GM13977 (cell line): ENCODE data around the gene ADIPOR2.

Experiments
- DNase-seq: peaks from one replicate; pipeline ENCODE4 v3.0.0; 2012; ENCODE audit warnings: low spot score
- in situ Hi-C: fragments of 300-500 bp; cut with MboI; formaldehyde crosslinking; loops from one replicate; pipeline ENCODE4 v1.12.0; 2022; ENCODE audit warnings: low sequenced_read_pairs, low pct_unique_long_range_greater_than_20kb, mixed read lengths, inconsistent platforms; ENCODE audit not compliant: unreplicated experiment
- TF ChIP-seq, protein P1 (sequence below): IDR thresholded peaks from 2 replicates; pipeline ENCODE4 v1.5.1; 2012; ENCODE audit warnings: mild to moderate bottlenecking, control low read depth; ENCODE audit not compliant: insufficient read depth; ENCODE audit errors: extremely low read depth, missing control alignments

Gene ADIPOR2

DNA sequence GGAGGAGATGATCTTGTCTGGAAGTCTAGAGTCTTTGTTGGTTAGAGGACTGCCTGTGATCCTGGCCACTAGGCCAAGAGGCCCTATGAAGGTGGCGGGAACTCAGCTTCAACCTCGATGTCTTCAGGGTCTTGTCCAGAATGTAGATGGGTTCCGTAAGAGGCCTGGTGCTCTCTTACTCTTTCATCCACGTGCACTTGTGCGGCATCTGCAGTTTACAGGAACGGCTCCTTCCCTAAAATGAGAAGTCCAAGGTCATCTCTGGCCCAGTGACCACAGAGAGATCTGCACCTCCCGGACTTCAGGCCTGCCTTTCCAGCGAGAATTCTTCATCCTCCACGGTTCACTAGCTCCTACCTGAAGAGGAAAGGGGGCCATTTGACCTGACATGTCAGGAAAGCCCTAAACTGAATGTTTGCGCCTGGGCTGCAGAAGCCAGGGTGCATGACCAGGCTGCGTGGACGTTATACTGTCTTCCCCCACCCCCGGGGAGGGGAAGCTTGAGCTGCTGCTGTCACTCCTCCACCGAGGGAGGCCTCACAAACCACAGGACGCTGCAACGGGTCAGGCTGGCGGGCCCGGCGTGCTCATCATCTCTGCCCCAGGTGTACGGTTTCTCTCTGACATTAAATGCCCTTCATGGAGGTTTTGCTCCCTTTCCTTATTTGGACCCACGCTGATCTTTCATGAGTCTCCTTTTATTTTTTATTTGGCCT, 44.1 kb upstream of the ADIPOR2 start:
- TF ChIP-seq, protein P1, sequence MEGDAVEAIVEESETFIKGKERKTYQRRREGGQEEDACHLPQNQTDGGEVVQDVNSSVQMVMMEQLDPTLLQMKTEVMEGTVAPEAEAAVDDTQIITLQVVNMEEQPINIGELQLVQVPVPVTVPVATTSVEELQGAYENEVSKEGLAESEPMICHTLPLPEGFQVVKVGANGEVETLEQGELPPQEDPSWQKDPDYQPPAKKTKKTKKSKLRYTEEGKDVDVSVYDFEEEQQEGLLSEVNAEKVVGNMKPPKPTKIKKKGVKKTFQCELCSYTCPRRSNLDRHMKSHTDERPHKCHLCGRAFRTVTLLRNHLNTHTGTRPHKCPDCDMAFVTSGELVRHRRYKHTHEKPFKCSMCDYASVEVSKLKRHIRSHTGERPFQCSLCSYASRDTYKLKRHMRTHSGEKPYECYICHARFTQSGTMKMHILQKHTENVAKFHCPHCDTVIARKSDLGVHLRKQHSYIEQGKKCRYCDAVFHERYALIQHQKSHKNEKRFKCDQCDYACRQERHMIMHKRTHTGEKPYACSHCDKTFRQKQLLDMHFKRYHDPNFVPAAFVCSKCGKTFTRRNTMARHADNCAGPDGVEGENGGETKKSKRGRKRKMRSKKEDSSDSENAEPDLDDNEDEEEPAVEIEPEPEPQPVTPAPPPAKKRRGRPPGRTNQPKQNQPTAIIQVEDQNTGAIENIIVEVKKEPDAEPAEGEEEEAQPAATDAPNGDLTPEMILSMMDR = no peak
- DNase-seq = peak; percentile 66
- in situ Hi-C loops = loop anchor here (5.0 kb wide), 1 partner anchor 146 kb away; no protein-coding TSS in a partner anchor

DNA sequence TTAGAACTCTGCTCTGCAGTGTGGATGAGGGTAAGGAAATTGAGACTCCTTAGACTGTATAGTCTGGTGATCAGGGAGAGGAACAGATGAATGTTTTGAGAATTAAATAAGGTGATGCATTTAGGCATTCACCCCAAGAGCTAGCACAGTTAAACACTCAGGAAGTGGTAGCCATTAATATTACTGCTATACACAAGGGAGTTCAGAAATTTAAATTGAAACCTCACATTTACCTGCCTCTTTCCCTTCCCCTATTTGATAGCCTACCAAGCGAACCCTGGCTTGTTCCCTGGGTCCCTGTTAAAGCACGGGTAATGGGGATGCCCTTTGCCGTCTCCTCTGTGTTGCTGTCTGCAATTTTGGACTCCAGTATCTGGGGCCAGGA, 43.6 kb upstream of the ADIPOR2 start:
- TF ChIP-seq, protein P1 = no peak
- DNase-seq = no peak
- in situ Hi-C loops = loop anchor here (5.0 kb wide), 1 partner anchor 145 kb away; no protein-coding TSS in a partner anchor

DNA sequence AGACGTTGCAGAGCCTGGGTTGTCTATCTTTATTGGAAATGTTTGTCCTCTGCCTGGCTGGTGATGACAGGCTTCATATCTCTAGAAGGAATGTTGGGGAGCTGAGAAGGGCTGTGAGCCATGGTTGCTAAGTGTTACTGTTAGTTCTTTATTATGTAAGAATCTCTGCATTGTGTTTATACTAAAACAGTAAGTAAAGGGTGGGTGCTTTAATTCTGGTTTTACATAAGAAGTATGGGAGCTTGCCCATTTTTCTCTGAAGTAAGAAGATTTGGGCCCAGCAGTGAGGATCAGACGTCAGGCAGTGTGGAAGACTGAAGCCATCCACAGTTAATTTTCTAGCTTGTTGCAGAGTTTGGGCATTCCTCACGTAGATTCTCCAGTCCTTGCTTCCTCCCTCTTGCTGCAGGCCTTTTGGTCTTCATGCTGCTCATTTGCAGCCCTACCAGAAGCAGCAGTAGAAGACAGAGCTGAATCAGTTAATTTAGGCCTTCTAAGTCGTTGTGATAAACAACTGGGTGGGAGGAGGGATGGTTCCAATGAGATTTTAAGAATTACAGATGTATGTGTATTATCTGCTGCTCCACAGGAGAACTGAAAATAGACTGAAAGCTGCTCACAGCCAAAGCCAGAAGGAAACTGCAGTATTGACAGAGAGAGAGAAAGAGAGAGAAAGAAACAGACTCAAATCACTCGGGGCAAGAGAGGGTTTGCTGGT, 40.5 kb upstream of the ADIPOR2 start:
- in situ Hi-C loops = loop anchor here (10.0 kb wide), 1 partner anchor 284 kb away; no protein-coding TSS in a partner anchor
- DNase-seq = no peak
- TF ChIP-seq, protein P1 = no peak

DNA sequence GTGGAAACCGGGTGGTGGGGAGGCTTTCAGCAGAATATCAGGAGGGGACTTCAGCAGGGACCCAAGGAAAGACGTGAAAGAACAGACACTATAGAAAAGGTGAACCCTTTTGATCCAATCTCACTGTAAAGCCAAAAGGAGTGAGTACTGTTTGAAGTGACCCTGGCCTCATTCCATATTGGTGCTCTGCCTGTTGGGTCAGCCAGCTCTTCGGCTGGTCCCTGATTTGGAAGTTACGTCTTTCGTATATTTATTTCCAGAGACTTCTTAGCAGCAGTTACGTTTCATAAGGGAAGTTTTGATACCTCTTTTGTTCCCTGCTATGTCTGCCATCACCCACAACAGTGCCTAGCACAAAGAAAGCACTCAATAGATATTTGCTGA, 39.9 kb upstream of the ADIPOR2 start:
- in situ Hi-C loops = loop anchor here (10.0 kb wide), 1 partner anchor 284 kb away; no protein-coding TSS in a partner anchor
- TF ChIP-seq, protein P1 = no peak
- no peak for DNase-seq

DNA sequence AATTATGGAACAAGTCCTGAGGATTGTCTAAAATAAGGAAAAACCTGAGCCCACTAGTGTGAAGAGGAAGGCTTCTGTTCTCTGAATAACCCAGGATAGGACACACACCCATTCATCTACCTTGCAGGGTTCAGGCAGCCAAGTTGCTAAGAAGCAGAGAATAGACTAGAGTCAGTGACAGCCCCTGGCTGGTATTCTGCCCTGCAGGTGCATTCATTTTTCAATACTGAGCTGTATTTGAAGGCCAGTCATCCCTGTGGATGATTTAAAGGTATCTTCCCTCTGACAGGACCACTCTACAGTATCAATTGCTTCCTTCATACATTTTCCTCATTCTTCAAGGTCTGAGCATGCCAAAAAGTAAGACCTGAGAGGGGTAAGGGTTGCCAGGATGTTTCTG, 38.9 kb upstream of the ADIPOR2 start:
- in situ Hi-C loops = loop anchor here (10.0 kb wide), 1 partner anchor 283 kb away; no protein-coding TSS in a partner anchor
- no peak for DNase-seq
- TF ChIP-seq, protein P1 = no peak

DNA sequence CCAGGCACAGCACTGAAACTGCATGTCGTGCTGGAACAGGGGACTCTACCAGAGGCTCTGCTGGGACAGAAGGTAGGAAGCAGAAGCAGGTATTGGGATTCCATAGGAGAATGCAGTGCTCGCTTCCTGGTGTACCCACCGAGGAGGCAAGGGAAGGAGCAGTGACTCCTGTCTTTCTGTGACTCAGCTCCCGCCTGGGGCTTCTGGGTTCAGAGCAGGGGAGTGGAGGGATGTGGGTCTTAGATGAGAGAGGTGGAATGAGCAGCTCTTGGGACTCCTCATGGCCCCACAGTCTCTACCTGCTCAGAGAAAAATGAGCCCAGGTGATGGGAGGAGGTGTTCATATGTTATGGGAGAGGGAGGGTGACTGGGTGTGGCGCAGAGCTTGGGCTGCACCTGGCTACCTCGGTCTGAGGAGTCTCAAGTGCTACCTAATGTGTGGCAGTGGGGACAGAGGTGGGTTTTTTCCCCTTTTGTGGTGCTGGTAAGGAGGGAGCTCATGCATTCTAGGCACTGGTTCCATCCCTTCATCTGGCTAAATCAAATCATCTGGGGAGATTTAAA, 35.6 kb upstream of the ADIPOR2 start:
- TF ChIP-seq, protein P1 = no peak
- in situ Hi-C loops = loop anchor here (10.0 kb wide), 1 partner anchor 279 kb away; no protein-coding TSS in a partner anchor
- DNase-seq = no peak
